ENCODE data around the gene RPS6KA4. TPM values are rescaled to one million over a fixed set of nuclear protein-coding genes. Genes with fewer than 3 reads are reported as not detected.

Gene RPS6KA4
- total RNA-seq, 1 experiment from 2014 or later = 67.3 TPM

GRCh38 chr11:64342869-64343745 is 15.9 kb upstream of the RPS6KA4 start:
- H3K36me3 ChIP-seq (ENCODE audit: control insufficient read depth in 1 of 2, insufficient read depth in 2 of 2, low read length in 2 of 2) = no peaks in the 10 kb centered on the region
- no peak for DNase-seq (ENCODE audit: low read depth, low spot score)
- peak overlapping the region; percentile 16 to 61; a peak in 2 of 4 replicates for H3K4me3 ChIP-seq (replicated peaks in 1 of 2; ENCODE audit: low read depth in 1 of 2, low read length in 2 of 2)
- H3K27ac ChIP-seq (ENCODE audit: low read depth, low read length) = peak overlapping the region; percentile 58; the same call in 1 of the 2 replicates
- no peak overlapping the region for H2AFZ ChIP-seq (ENCODE audit: low read depth, low read length, poor library complexity, severe bottlenecking)
- peak overlapping the region; percentile 92 for H3K4me2 ChIP-seq (ENCODE audit: low read length)
- ChIA-PET CTCF (interaction anchor here (0.9 to 3.9 kb wide), 7 partner anchors 11 to 306 kb away, joined by 3 to 46 read pairs (median 5); partner anchors contain the start of genes PRDX5, STIP1 and TRMT112), POLR2A (interaction anchor here (0.5 to 1.4 kb wide), 10 partner anchors 10 to 1428 kb away, joined by 3 to 16 read pairs (median 5); partner anchors contain the start of genes PRDX5, STIP1 and TRMT112), RAD21 (ENCODE audit: low non-redundant PET in 1 of 2, low total read pairs in 2 of 2, uncharacterized antibody in 2 of 2, unreplicated experiment in 2 of 2) (interaction anchor here (0.6 to 2.7 kb wide), 4 partner anchors 11 to 138 kb away, joined by 4 to 14 read pairs (median 6); partner anchors contain the start of gene PRDX5 (in 1 of the 2))
- no peak overlapping the region for H3K9ac ChIP-seq (ENCODE audit: low read length)
- intact Hi-C loops (cut with micrococcal nuclease) = loop anchor here (5.0 kb wide), 1 partner anchor 36 kb away; the partner anchor contains the start of gene ESRRA
- H3K27me3 ChIP-seq (ENCODE audit: insufficient read depth, low read length) = no peaks in the 10 kb centered on the region
- no peaks in the 10 kb centered on the region for H3K79me2 ChIP-seq (ENCODE audit: insufficient read depth, low read length)
- no peaks in the 10 kb centered on the region for H3K9me2 ChIP-seq (ENCODE audit: insufficient read depth)
- TF ChIP-seq REST (IDR thresholded peaks at IDR 0.05; ENCODE audit: low read depth) (no peak), TCF7L2 (IDR thresholded peaks at IDR 0.05; ENCODE audit: borderline replicate concordance, extremely low read depth, insufficient read depth, insufficient read length) (no peak), SRF (IDR thresholded peaks at IDR 0.05; ENCODE audit: low read depth) (no peak), EGR1 (IDR thresholded peaks at IDR 0.05; ENCODE audit: low read depth) (no peak), ATF3 (IDR thresholded peaks at IDR 0.05) (no peak), FOSL1 (IDR thresholded peaks at IDR 0.05; ENCODE audit: low read depth) (no peak), ELF1 (IDR thresholded peaks at IDR 0.05; ENCODE audit: borderline replicate concordance, low read depth) (no peak), ZFX (IDR thresholded peaks at IDR 0.05) (no peak), CTCF (IDR thresholded peaks at IDR 0.05 in 2 of 3, conservative IDR thresholded peaks at IDR 0.05 in 1 of 3; ENCODE audit: borderline replicate concordance in 1 of 3, insufficient read depth in 1 of 3, low read depth in 2 of 3, low read length in 2 of 3) (no peak), SIN3A (IDR thresholded peaks at IDR 0.05; ENCODE audit: low read depth) (no peak)
- no TSS peak for BruUV-seq (replicated peaks)
- H3K9me3 ChIP-seq (ENCODE audit: control insufficient read depth in 1 of 2, insufficient read depth in 1 of 2, low read depth in 1 of 2, low read length in 2 of 2) = no peaks in the 10 kb centered on the region
- no peaks in the 10 kb centered on the region for H4K20me1 ChIP-seq (ENCODE audit: insufficient read depth)
- H3K4me1 ChIP-seq (ENCODE audit: control insufficient read depth in 1 of 2, insufficient read depth in 2 of 2, low read length in 2 of 2) = peaks cover 14 to 39% of the 10 kb centered on the region in 2 experiments
- ATAC-seq = peak; percentile 52

Measured in HCT116 (cell line).